ENCODE results near the gene MFSD12. TPM values are rescaled to one million over a fixed set of nuclear protein-coding genes. Genes with fewer than 3 reads are reported as not detected.

Gene MFSD12
- total and polyA plus RNA-seq, 2 experiments from 2014 or later, result 35.3 to 91.1 TPM

DNA sequence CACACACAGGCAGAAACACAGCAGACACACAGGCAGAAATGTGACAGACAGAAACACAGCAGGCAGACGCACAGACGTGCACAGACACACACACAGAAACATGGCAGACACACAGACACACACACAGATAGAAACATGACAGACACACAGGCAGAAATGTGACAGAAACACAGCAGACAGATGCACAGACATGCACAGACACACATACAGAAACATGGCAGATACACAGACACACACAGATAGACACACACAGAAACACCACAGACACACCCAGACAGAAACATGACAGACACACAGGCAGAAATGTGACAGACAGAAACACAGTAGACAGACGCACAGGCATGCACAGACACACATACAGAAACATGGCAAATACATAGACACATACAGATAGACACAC lies 48.0 kb upstream of the MFSD12 start (continued):
- TF ChIP-seq, protein P1, sequence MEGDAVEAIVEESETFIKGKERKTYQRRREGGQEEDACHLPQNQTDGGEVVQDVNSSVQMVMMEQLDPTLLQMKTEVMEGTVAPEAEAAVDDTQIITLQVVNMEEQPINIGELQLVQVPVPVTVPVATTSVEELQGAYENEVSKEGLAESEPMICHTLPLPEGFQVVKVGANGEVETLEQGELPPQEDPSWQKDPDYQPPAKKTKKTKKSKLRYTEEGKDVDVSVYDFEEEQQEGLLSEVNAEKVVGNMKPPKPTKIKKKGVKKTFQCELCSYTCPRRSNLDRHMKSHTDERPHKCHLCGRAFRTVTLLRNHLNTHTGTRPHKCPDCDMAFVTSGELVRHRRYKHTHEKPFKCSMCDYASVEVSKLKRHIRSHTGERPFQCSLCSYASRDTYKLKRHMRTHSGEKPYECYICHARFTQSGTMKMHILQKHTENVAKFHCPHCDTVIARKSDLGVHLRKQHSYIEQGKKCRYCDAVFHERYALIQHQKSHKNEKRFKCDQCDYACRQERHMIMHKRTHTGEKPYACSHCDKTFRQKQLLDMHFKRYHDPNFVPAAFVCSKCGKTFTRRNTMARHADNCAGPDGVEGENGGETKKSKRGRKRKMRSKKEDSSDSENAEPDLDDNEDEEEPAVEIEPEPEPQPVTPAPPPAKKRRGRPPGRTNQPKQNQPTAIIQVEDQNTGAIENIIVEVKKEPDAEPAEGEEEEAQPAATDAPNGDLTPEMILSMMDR (conservative IDR thresholded peaks at IDR 0.05; ENCODE audit: low read depth in 2 of 2), result no peak
- TF ChIP-seq, protein P2, sequence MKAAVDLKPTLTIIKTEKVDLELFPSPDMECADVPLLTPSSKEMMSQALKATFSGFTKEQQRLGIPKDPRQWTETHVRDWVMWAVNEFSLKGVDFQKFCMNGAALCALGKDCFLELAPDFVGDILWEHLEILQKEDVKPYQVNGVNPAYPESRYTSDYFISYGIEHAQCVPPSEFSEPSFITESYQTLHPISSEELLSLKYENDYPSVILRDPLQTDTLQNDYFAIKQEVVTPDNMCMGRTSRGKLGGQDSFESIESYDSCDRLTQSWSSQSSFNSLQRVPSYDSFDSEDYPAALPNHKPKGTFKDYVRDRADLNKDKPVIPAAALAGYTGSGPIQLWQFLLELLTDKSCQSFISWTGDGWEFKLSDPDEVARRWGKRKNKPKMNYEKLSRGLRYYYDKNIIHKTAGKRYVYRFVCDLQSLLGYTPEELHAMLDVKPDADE (IDR thresholded peaks at IDR 0.05), result no peak
- TF ChIP-seq EZH2 (IDR thresholded peaks at IDR 0.05; ENCODE audit: low read depth, unreplicated experiment) (no peak), NANOG (IDR thresholded peaks at IDR 0.05; ENCODE audit: borderline replicate concordance) (no peak), STAT1 (IDR thresholded peaks at IDR 0.05; ENCODE audit: unreplicated experiment) (no peak), POLR2AphosphoS5 (IDR thresholded peaks at IDR 0.05; ENCODE audit: low read depth) (no peak), CREB1 (CRISPR knock-in tag; IDR thresholded peaks at IDR 0.05; ENCODE audit: low read depth) (no peak), ZNF331 (CRISPR knock-in tag; IDR thresholded peaks at IDR 0.05; ENCODE audit: low read depth) (no peak)

DNA sequence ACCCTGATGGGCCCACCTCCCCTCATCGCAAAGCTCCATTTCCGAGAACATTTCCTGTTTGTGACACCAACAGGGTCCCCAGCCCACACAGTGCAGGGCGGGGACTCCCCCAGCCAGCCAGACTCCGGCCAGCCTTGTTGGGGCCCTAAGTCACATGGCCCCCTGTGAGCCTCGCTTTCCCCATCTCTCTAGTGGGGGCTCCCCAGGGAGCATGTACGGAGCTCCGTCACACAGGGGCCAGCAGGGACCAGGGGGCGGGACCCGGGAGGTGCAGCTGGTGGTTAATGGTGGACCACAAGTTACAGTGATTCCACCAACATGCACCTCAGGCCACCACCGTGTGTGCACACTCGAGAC lies 47.6 kb upstream of the MFSD12 start:
- no peak overlapping the region for H3K4me2 ChIP-seq
- H4K20me1 ChIP-seq (replicated peaks; ENCODE audit: insufficient read depth), result no peaks in the 10 kb centered on the region
- H2AFZ ChIP-seq, result no peak overlapping the region
- H3K4me1 ChIP-seq (ENCODE audit: insufficient read depth), result peaks cover 10% of the 10 kb centered on the region
- H3K9me3 Mint-ChIP-seq, result no peaks in the 10 kb centered on the region
- no peaks in the 10 kb centered on the region for H3K79me2 ChIP-seq (replicated peaks; ENCODE audit: insufficient read depth)
- no peak for DNase-seq (ENCODE audit: low spot score)
- no peak overlapping the region for H3K4me3 Mint-ChIP-seq
- no peak for ATAC-seq
- H3K4me3 ChIP-seq, result no peak overlapping the region
- no peak overlapping the region for H3K27ac Mint-ChIP-seq
- peaks cover 10% of the 10 kb centered on the region for H3K27me3 Mint-ChIP-seq (ENCODE audit: insufficient read depth, low read depth, poor library complexity)
- H3K27me3 ChIP-seq (ENCODE audit: insufficient read depth), result peaks cover 11% of the 10 kb centered on the region
- H3K27ac ChIP-seq (ENCODE audit: low read depth), result no peak overlapping the region
- peaks cover 4% of the 10 kb centered on the region; the same call in 1 of the 3 replicates for H3K36me3 Mint-ChIP-seq (ENCODE audit: low read depth)
- H3K9me2 ChIP-seq (ENCODE audit: insufficient read depth), result no peaks in the 10 kb centered on the region
- peaks cover 4% of the 10 kb centered on the region; the same call in 1 of the 2 replicates for H3F3A ChIP-seq (replicated peaks; ENCODE audit: low read depth)
- H3K4me1 Mint-ChIP-seq, result peaks cover 11% of the 10 kb centered on the region
- H3K36me3 ChIP-seq (ENCODE audit: insufficient read depth), result no peaks in the 10 kb centered on the region
- TF ChIP-seq EZH2phosphoT487 (IDR thresholded peaks at IDR 0.05; ENCODE audit: unreplicated experiment) (no peak), STAT1 (IDR thresholded peaks at IDR 0.05; ENCODE audit: unreplicated experiment) (no peak)
- TF ChIP-seq, protein P3, sequence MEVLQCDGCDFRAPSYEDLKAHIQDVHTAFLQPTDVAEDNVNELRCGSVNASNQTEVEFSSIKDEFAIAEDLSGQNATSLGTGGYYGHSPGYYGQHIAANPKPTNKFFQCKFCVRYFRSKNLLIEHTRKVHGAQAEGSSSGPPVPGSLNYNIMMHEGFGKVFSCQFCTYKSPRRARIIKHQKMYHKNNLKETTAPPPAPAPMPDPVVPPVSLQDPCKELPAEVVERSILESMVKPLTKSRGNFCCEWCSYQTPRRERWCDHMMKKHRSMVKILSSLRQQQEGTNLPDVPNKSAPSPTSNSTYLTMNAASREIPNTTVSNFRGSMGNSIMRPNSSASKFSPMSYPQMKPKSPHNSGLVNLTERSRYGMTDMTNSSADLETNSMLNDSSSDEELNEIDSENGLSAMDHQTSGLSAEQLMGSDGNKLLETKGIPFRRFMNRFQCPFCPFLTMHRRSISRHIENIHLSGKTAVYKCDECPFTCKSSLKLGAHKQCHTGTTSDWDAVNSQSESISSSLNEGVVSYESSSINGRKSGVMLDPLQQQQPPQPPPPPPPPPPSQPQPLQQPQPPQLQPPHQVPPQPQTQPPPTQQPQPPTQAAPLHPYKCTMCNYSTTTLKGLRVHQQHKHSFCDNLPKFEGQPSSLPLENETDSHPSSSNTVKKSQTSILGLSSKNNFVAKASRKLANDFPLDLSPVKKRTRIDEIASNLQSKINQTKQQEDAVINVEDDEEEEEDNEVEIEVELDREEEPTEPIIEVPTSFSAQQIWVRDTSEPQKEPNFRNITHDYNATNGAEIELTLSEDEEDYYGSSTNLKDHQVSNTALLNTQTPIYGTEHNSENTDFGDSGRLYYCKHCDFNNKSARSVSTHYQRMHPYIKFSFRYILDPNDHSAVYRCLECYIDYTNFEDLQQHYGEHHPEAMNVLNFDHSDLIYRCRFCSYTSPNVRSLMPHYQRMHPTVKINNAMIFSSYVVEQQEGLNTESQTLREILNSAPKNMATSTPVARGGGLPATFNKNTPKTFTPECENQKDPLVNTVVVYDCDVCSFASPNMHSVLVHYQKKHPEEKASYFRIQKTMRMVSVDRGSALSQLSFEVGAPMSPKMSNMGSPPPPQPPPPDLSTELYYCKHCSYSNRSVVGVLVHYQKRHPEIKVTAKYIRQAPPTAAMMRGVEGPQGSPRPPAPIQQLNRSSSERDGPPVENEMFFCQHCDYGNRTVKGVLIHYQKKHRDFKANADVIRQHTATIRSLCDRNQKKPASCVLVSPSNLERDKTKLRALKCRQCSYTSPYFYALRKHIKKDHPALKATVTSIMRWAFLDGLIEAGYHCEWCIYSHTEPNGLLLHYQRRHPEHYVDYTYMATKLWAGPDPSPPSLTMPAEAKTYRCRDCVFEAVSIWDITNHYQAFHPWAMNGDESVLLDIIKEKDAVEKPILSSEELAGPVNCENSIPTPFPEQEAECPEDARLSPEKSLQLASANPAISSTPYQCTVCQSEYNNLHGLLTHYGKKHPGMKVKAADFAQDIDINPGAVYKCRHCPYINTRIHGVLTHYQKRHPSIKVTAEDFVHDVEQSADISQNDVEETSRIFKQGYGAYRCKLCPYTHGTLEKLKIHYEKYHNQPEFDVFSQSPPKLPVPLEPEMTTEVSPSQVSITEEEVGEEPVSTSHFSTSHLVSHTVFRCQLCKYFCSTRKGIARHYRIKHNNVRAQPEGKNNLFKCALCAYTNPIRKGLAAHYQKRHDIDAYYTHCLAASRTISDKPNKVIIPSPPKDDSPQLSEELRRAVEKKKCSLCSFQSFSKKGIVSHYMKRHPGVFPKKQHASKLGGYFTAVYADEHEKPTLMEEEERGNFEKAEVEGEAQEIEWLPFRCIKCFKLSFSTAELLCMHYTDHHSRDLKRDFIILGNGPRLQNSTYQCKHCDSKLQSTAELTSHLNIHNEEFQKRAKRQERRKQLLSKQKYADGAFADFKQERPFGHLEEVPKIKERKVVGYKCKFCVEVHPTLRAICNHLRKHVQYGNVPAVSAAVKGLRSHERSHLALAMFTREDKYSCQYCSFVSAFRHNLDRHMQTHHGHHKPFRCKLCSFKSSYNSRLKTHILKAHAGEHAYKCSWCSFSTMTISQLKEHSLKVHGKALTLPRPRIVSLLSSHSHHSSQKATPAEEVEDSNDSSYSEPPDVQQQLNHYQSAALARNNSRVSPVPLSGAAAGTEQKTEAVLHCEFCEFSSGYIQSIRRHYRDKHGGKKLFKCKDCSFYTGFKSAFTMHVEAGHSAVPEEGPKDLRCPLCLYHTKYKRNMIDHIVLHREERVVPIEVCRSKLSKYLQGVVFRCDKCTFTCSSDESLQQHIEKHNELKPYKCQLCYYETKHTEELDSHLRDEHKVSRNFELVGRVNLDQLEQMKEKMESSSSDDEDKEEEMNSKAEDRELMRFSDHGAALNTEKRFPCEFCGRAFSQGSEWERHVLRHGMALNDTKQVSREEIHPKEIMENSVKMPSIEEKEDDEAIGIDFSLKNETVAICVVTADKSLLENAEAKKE (CRISPR knock-in tag; IDR thresholded peaks at IDR 0.05), result no peak
- TF ChIP-seq, protein P1 (conservative IDR thresholded peaks at IDR 0.05; ENCODE audit: low read depth in 2 of 2), result no peak

Measured in GM23338 (cell line).